K562 (cell line): ENCODE data around the gene SLC11A1. TPM values are rescaled to one million over a fixed set of nuclear protein-coding genes. Genes with fewer than 3 reads are reported as not detected.

Experiments used
- CHD2 ChIP-seq: IDR thresholded peaks from 2 replicates; pipeline ENCODE4 v1.6.1; 2011; ENCODE audit warnings: low read depth, low read length
- ELF2 ChIP-seq: fragments of 250-450 bp; sonication (Bioruptor Pico); IDR thresholded peaks from 2 replicates; pipeline ENCODE4 v1.5.0; 2021; ENCODE audit warnings: mild to moderate bottlenecking
- EP300 ChIP-seq: IDR thresholded peaks from 2 replicates; pipeline ENCODE4 v1.6.1; 2012; ENCODE audit warnings: low read length, improper control_type of control experiment
- ETV5 ChIP-seq: sonication (generic); formaldehyde crosslinking; IDR thresholded peaks from 2 replicates; pipeline ENCODE4 v1.4.0; 2020; ENCODE audit warnings: low read depth, mild to moderate bottlenecking, missing genetic modification reagents
- FOXA3 ChIP-seq, 2 experiments: fragments of 450-650 bp in 1 of 2; sonication (generic) in 1 of 2; formaldehyde crosslinking; IDR thresholded peaks in 1 of 2; conservative IDR thresholded peaks in 1 of 2; 2 replicates each; pipeline versions ENCODE4 v1.4.0 to v1.8.0; 2020 to 2022; ENCODE audit warnings: mild to moderate bottlenecking in 2 of 2, missing genetic modification reagents in 1 of 2
- HDAC1 ChIP-seq, 2 experiments: fragments of 450-650 bp; IDR thresholded peaks; 2 replicates each; pipeline ENCODE4 v1.6.1; 2016 to 2017; ENCODE audit warnings: inconsistent platforms in 1 of 2, mild to moderate bottlenecking in 1 of 2, moderate library complexity in 1 of 2
- KDM4B ChIP-seq, 2 experiments: fragments of 450-650 bp in 1 of 2; sonication (generic) in 1 of 2; IDR thresholded peaks; 2 replicates each; pipeline ENCODE4 v1.6.1; 2016 to 2017; ENCODE audit warnings: borderline replicate concordance in 2 of 2, antibody characterized with exemption in 1 of 2, low read depth in 1 of 2, mild to moderate bottlenecking in 1 of 2
- LCOR ChIP-seq: sonication (generic); formaldehyde crosslinking; IDR thresholded peaks from 2 replicates; pipeline ENCODE4 v1.8.0; 2022; ENCODE audit warnings: mild to moderate bottlenecking, missing genetic modification reagents
- MAFF ChIP-seq: IDR thresholded peaks from 2 replicates; pipeline ENCODE4 v1.6.1; 2012; ENCODE audit warnings: low read length, improper control_type of control experiment
- MAZ ChIP-seq, 2 experiments: fragments of 450-650 bp in 1 of 2; sonication (generic) in 1 of 2; formaldehyde crosslinking; IDR thresholded peaks in 1 of 2; conservative IDR thresholded peaks in 1 of 2; 2 replicates each; pipeline versions ENCODE4 v1.4.0 to v1.5.0; 2020; ENCODE audit warnings: mild to moderate bottlenecking in 1 of 2, missing genetic modification reagents in 1 of 2
- SMAD4 ChIP-seq: fragments of 250-450 bp; sonication (Bioruptor Pico); conservative IDR thresholded peaks from 2 replicates; pipeline ENCODE4 v1.8.0; 2021; ENCODE audit warnings: inconsistent platforms, mild to moderate bottlenecking, moderate library complexity
- SPI1 ChIP-seq: IDR thresholded peaks from 2 replicates; pipeline ENCODE4 v1.6.1; 2011; ENCODE audit warnings: low read depth, low read length, control low read depth, borderline replicate concordance
- TBP ChIP-seq: optimal IDR thresholded peaks from 2 replicates; pipeline ENCODE3; 2011; ENCODE audit warnings: low read depth, low read length, improper control_type of control experiment
- TCF15 ChIP-seq: fragments of 250-450 bp; sonication (Bioruptor Pico); IDR thresholded peaks from 2 replicates; pipeline ENCODE4 v1.8.0; 2022; ENCODE audit warnings: moderate library complexity, mild to moderate bottlenecking, inconsistent platforms
- ZNF584 ChIP-seq: fragments of 200-800 bp; sonication (Bioruptor generic); IDR thresholded peaks from 2 replicates; pipeline ENCODE4 v1.6.1; 2016; ENCODE audit warnings: low read depth, mild to moderate bottlenecking, missing genetic modification characterization, missing compliant biosample characterization
- polyA plus RNA-seq, 8 experiments: library from polyadenylated mRNA; depleted of rRNA in 4 of 8; stranded (reverse) in 5 of 8; unstranded in 3 of 8; fragments of >200 nt; fragmentation: Nextera tagmentation in 2 of 8; fragmentation: Illumina TruSeq in 1 of 8; extraction: Ambion mirVana in 2 of 8; extraction: Trizol in 1 of 8; gene quantifications; 2 replicates each; pipeline versions ENCODE4 v1.2.1 to v1.2.3, GENCODE V29; 2011 to 2014; ENCODE audit warnings: inconsistent platforms in 1 of 8, missing spikeins in 1 of 8
- total RNA-seq, 7 experiments: library from RNA; depleted of rRNA in 6 of 7; stranded (reverse); fragments of >200 nt in 6 of 7; fragmentation: Illumina TruSeq in 2 of 7; extraction: Trizol in 2 of 7; gene quantifications; 2 replicates each; pipeline versions ENCODE4 v1.2.1 to v1.2.3, GENCODE V29; 2011 to 2021; ENCODE audit warnings: low replicate concordance in 1 of 7
- TF ChIP-seq, protein P1 (sequence below), 2 experiments: fragments of 200-800 bp in 1 of 2; sonication (Bioruptor generic) in 1 of 2; sonication (generic) in 1 of 2; formaldehyde crosslinking in 1 of 2; IDR thresholded peaks in 1 of 2; conservative IDR thresholded peaks in 1 of 2; 2 replicates each; pipeline versions ENCODE4 v1.5.0 to v1.6.1; 2016 to 2020; ENCODE audit warnings: missing compliant biosample characterization in 1 of 2, missing genetic modification characterization in 1 of 2, missing genetic modification reagents in 1 of 2
- TF ChIP-seq, protein P2 (sequence below), 2 experiments: fragments of 450-650 bp in 1 of 2; sonication (generic) in 1 of 2; formaldehyde crosslinking in 1 of 2; IDR thresholded peaks in 1 of 2; conservative IDR thresholded peaks in 1 of 2; 2 replicates each; pipeline versions ENCODE4 v1.6.1 to v1.8.1; 2016 to 2023; ENCODE audit warnings: mild to moderate bottlenecking in 2 of 2, moderate library complexity in 2 of 2, inconsistent platforms in 1 of 2, missing genetic modification reagents in 1 of 2
- TF ChIP-seq, protein P3 (sequence below): fragments of 450-650 bp; IDR thresholded peaks from 2 replicates; pipeline ENCODE4 v1.6.1; 2017; ENCODE audit warnings: antibody characterized with exemption, mild to moderate bottlenecking

The SLC11A1 gene
- total and polyA plus RNA-seq, 9 of the 15 experiments (the other 6 are each of a cell fraction or from before 2014, with no cell fraction given): 0.35 to 1.6 (median 0.65) TPM

DNA sequence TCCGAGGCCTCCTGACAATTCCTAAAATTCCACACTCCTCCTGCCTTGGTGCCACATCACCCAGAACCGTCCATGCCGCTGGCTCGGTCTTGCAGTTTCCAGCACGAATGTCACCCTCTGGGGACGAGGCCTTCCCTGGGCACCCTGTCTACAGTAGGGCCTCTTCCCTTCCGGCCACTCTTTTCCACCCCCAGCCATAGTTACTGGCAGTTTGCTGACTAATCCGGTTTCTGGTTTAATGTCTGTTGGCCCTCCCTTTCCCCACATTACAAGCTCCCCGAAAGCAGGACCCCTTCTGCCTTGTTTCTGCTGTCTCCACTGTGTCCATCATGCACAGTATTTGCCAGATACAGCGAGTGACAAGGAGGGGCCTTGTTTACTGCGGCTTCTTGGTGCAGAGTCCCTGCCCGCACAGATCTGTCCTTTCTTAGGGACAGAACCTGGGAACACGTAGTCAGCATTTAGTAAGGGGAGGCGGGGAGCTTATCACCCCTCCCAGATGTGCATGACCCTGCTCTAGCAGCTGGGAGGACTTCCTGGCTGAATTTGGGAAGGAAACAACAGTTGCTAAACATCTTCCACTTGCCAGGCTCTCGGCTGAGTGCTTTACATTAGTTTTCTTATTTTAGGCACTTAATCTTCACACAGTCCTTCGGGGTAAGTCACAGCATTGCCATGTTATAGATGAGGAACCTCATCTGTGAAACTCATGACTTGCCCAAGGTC, 49.0 kb upstream of the SLC11A1 start (continued):
- TF ChIP-seq, protein P1, sequence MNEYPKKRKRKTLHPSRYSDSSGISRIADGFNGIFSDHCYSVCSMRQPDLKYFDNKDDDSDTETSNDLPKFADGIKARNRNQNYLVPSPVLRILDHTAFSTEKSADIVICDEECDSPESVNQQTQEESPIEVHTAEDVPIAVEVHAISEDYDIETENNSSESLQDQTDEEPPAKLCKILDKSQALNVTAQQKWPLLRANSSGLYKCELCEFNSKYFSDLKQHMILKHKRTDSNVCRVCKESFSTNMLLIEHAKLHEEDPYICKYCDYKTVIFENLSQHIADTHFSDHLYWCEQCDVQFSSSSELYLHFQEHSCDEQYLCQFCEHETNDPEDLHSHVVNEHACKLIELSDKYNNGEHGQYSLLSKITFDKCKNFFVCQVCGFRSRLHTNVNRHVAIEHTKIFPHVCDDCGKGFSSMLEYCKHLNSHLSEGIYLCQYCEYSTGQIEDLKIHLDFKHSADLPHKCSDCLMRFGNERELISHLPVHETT (CRISPR knock-in tag; conservative IDR thresholded peaks at IDR 0.05 in 1 of 2, IDR thresholded peaks at IDR 0.05 in 1 of 2): peak in 1 of 2 experiments; percentile 67; a peak in 1 of 4 replicates
- TF ChIP-seq KDM4B (IDR thresholded peaks at IDR 0.05; ENCODE audit: borderline replicate concordance in 2 of 2, low read depth in 1 of 2) (0 out of 4 replicates have a peak, but pooled peaks of 1 of the 2 experiments have one; percentile 18), MAZ (CRISPR knock-in tag; conservative IDR thresholded peaks at IDR 0.05 in 1 of 2, IDR thresholded peaks at IDR 0.05 in 1 of 2) (peak; percentile 61 to 71), TBP (peak; percentile 42), LCOR (peak; percentile 61; the same call in 1 of the 2 replicates), ZNF584 (peak; percentile 52; the same call in 1 of the 2 replicates), MAFF (peak; percentile 85), ETV5 (CRISPR knock-in tag) (peak; percentile 85), FOXA3 (CRISPR knock-in tag; conservative IDR thresholded peaks at IDR 0.05 in 1 of 2, IDR thresholded peaks at IDR 0.05 in 1 of 2) (peak in 1 of 2 experiments; percentile 43; a peak in 1 of 4 replicates), HDAC1 (IDR thresholded peaks at IDR 0.05) (peak in 1 of 2 experiments; percentile 50; a peak in 1 of 4 replicates), ELF2 (CRISPR knock-in tag) (no peak), EP300 (peak; percentile 65), TCF15 (CRISPR knock-in tag) (no peak), SPI1 (peak; percentile 50; the same call in 1 of the 2 replicates), SMAD4 (peak; percentile 65; the same call in 1 of the 2 replicates), CHD2 (no peak)
- TF ChIP-seq, protein P2, sequence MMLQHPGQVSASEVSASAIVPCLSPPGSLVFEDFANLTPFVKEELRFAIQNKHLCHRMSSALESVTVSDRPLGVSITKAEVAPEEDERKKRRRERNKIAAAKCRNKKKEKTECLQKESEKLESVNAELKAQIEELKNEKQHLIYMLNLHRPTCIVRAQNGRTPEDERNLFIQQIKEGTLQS (IDR thresholded peaks at IDR 0.05): peak; percentile 44; the same call in 1 of the 2 replicates
- TF ChIP-seq, protein P2 (CRISPR knock-in tag; conservative IDR thresholded peaks at IDR 0.05): no peak
- TF ChIP-seq, protein P3, sequence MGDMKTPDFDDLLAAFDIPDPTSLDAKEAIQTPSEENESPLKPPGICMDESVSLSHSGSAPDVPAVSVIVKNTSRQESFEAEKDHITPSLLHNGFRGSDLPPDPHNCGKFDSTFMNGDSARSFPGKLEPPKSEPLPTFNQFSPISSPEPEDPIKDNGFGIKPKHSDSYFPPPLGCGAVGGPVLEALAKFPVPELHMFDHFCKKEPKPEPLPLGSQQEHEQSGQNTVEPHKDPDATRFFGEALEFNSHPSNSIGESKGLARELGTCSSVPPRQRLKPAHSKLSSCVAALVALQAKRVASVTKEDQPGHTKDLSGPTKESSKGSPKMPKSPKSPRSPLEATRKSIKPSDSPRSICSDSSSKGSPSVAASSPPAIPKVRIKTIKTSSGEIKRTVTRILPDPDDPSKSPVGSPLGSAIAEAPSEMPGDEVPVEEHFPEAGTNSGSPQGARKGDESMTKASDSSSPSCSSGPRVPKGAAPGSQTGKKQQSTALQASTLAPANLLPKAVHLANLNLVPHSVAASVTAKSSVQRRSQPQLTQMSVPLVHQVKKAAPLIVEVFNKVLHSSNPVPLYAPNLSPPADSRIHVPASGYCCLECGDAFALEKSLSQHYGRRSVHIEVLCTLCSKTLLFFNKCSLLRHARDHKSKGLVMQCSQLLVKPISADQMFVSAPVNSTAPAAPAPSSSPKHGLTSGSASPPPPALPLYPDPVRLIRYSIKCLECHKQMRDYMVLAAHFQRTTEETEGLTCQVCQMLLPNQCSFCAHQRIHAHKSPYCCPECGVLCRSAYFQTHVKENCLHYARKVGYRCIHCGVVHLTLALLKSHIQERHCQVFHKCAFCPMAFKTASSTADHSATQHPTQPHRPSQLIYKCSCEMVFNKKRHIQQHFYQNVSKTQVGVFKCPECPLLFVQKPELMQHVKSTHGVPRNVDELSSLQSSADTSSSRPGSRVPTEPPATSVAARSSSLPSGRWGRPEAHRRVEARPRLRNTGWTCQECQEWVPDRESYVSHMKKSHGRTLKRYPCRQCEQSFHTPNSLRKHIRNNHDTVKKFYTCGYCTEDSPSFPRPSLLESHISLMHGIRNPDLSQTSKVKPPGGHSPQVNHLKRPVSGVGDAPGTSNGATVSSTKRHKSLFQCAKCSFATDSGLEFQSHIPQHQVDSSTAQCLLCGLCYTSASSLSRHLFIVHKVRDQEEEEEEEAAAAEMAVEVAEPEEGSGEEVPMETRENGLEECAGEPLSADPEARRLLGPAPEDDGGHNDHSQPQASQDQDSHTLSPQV: peak; percentile 95
